CD4-positive, alpha-beta T cell treated with Interleukin-1 beta for 1 hour (primary cell): ENCODE data around the gene OR4C46.
"Not testable (repeated sequence)": the region's sequence is repeated elsewhere in the genome, so short reads cannot be mapped to it uniquely, and the experiment has no call there.

Experiments
- DNase-seq, 2 donors: peaks; one replicate each; pipeline ENCODE4 v3.0.0-alpha.2; 2020 to 2022

OR4C46 gene

DNA sequence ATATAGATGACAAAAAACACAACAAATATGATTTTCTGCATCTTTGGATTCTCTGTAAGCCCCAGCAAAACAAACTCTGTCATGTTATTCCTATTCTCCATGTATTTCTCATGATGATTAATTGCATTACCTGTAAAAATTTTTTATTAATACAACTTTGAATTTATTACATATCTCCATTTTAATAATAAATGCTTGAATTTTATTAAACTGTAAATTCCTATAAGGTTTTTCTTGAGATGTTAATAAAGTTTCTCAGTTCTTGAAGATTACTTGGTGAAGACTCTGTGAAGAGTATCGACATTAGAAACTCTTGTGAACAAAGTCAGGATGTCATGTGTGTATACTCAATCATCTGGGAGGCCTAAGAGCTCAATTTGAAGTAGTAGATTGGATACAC is at the start of gene OR4C46:
TSS of gene OR4C46 (minus strand) at position 101 of the 400 bp plus-strand sequence. CDS start at position 101, 0 bp downstream.
- no peak for DNase-seq

DNA sequence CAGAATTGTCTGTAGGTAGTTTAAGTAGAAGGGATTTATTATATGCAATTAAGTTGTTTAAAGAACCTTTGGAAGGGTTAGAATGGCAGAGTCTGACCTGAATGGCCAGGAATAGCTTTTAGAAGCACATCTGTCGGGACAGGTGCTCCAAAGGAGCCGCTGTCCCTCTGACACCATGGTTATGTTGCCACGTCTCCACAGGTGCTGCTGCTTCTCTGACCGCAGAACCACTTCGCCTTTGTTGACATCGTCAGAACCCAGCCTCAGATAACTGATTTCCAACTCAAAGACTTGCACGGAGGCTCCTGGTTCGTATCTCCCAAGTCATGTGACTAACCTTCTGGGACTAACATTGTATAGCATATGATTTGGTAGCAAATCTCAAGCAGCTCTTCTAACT is 41.8 kb upstream of the OR4C46 start:
- not testable (repeated sequence) for DNase-seq

DNA sequence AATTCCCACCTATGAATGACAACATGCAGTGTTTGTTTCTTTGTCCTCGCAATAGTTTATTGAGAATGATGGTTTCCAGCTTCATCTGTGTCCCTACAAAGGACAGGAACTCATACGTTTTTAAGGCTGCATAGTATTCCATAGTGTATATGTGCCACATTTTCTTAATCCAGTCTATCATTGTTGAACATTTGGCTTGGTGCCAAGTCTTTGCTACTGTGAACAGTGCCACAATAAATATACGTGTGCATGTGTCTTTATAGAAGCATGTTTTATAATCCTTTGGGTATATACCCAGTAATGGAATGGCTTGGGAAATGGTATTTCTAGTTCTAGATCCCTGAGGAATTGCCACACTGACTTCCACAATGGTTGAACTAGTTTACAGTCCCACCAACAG is 42.4 kb downstream of the OR4C46 start:
- not testable (repeated sequence) for DNase-seq

DNA sequence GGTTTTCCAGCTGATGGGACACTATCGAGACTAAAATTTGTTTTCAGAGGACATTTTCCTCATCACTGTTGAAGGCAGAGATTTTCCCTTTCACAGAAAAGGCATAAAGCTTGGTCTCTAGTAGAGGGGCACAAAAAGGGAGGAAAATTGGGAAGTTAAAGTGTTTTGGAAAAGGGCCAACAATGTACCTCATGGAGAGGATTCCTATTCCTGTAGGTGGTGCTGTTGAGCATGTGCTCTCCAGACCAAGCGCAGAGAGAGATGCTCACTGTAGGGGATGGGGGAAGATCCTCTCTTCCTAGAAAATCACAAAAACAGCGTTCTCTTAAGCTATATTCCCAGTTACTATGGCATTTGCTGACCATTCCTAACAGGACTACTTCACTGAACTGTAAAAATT is 44.9 kb downstream of the OR4C46 start:
- DNase-seq, result no peak

DNA sequence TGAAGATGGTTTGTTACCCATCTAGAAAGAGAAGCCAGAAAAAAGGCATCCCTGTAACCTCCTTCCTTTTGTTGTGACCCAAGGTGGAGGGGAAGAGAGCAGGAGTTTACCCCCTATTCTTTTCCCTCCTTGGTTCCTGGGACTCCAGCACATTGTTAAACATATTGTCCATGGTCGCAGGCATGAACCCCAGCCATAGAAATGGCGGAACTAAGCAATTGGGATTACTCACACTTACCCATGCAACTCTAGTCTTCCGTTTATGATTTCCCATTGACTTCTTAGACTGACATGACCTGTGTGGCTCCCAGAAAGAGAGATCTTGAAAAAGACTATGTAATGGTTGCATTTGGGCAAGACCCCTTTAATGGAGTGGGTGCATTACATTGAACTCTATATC is 45.4 kb downstream of the OR4C46 start:
- DNase-seq, result no peak
